ENCODE measurements around the gene TRPV5. TPM values are rescaled to one million over a fixed set of nuclear protein-coding genes. Genes with fewer than 3 reads are reported as not detected.

The TRPV5 gene
- total and polyA plus RNA-seq, 2 donors (not counting 1 experiment from before 2014, with no cell fraction given): not detected

DNA sequence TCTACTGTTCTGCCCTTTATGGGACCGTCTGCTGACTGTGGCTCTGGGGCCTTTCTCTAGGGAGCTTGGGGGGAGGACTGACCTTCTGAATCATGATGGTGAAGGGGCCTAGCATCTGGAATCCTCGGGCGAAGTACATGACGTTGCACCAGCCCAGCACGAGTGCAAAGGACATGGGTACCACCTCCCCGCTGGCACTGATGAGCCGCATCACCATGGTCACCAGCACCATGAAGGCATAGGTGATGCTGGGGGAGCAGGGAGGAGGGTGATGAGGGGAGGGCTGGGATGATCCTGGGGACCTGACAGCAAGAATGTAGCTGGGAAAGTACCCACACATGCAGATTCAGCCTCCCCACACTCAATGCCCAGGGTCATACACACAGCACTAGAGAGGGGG is 59.1 kb downstream of the TRPV5 start:
- Histone ChIP-seq H3K9me3 (ENCODE audit: control insufficient read depth, insufficient read depth, low read depth, low read length) (no peaks in the 10 kb centered on the region), H4K20me1 (ENCODE audit: control insufficient read depth, extremely low read depth, insufficient read depth, low read length) (no peaks in the 10 kb centered on the region), H3K27me3 (ENCODE audit: control insufficient read depth, insufficient read depth, low read length) (no peaks in the 10 kb centered on the region), H3K27ac (ENCODE audit: insufficient read depth, low read length) (no peak overlapping the region), H3K9ac (ENCODE audit: insufficient read depth, low read length) (no peak overlapping the region), H3K36me3 (ENCODE audit: control insufficient read depth, insufficient read depth, low read length) (no peaks in the 10 kb centered on the region), H3K4me1 (ENCODE audit: control insufficient read depth, extremely low read depth, insufficient read depth, low read length) (no peaks in the 10 kb centered on the region), H3K79me2 (ENCODE audit: control insufficient read depth, insufficient read depth, low read length) (no peaks in the 10 kb centered on the region), H2AFZ (ENCODE audit: low read length) (no peak overlapping the region), H3K4me2 (ENCODE audit: extremely low read depth, insufficient read depth, low read length) (no peak overlapping the region), H3K4me3 (replicated peaks in 1 of 4; ENCODE audit: control extremely low read depth in 1 of 4, insufficient read depth in 1 of 4, low read depth in 3 of 4, low read length in 4 of 4) (no peak overlapping the region)
- no peak for DNase-seq (ENCODE audit: low read depth in 2 of 2)
- TF ChIP-seq, protein P1, sequence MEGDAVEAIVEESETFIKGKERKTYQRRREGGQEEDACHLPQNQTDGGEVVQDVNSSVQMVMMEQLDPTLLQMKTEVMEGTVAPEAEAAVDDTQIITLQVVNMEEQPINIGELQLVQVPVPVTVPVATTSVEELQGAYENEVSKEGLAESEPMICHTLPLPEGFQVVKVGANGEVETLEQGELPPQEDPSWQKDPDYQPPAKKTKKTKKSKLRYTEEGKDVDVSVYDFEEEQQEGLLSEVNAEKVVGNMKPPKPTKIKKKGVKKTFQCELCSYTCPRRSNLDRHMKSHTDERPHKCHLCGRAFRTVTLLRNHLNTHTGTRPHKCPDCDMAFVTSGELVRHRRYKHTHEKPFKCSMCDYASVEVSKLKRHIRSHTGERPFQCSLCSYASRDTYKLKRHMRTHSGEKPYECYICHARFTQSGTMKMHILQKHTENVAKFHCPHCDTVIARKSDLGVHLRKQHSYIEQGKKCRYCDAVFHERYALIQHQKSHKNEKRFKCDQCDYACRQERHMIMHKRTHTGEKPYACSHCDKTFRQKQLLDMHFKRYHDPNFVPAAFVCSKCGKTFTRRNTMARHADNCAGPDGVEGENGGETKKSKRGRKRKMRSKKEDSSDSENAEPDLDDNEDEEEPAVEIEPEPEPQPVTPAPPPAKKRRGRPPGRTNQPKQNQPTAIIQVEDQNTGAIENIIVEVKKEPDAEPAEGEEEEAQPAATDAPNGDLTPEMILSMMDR (conservative IDR thresholded peaks at IDR 0.05 in 1 of 2, IDR thresholded peaks at IDR 0.05 in 1 of 2; ENCODE audit: low read depth in 1 of 2, low read length in 2 of 2): no peak
- no peak for TF ChIP-seq EZH2 (IDR thresholded peaks at IDR 0.05; ENCODE audit: low read length, missing control alignments)

DNA sequence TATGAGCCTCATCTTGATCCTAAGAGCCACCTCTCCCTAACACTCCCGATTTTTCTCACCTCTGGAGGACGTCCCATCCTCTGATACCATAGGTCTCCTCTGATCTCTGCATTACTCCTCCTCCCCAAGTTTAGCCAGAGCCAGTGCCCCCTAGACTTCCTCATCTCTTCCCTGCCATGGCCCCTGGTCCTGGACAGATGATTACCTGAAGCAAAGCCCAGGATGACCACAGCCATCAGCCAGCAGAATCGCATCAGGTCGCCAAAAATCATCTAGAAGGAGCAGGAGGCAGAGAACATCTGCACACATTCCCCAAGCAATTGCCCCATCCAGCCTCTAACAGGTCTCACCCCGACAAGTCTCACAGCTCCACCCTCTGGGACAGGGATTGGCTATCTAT is 59.7 kb downstream of the TRPV5 start:
- no peak overlapping the region for H2AFZ ChIP-seq (ENCODE audit: low read length)
- H3K36me3 ChIP-seq (ENCODE audit: control insufficient read depth, insufficient read depth, low read length): no peaks in the 10 kb centered on the region

DNA sequence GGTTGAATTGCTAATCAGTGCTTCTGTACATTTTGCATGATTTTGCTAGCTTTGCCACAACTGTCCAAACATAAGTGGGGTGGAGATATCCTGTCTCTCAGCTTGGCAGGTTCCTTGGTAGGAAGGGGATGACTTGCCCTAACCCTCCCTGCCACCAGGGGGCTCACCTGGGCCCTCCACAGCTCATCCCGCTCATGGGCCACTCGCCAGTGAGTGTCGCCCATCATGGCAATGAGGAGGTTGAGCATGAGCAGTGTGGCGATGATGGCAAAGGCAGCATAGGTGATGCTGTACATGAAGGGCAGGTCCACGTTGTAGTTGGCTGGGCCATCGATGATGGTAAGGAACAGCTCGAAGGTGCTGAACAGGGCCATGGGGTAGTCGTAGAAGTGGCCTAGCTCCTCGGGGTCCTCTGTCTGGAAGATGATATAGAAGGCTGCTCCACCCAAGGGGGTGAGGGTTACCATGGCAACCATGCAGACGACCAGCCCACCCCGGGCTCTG is 60.2 kb downstream of the TRPV5 start:
- no peaks in the 10 kb centered on the region for H4K20me1 ChIP-seq (ENCODE audit: control insufficient read depth, extremely low read depth, insufficient read depth, low read length)
- H3K27ac ChIP-seq (ENCODE audit: insufficient read depth, low read length): no peak overlapping the region
- H3K4me1 ChIP-seq (ENCODE audit: control insufficient read depth, extremely low read depth, insufficient read depth, low read length): no peaks in the 10 kb centered on the region
- no peak overlapping the region for H3K4me3 ChIP-seq (replicated peaks in 1 of 4; ENCODE audit: control extremely low read depth in 1 of 4, insufficient read depth in 1 of 4, low read depth in 3 of 4, low read length in 4 of 4)
- H3K79me2 ChIP-seq (ENCODE audit: control insufficient read depth, insufficient read depth, low read length): no peaks in the 10 kb centered on the region
- H3K4me2 ChIP-seq (ENCODE audit: extremely low read depth, insufficient read depth, low read length): no peak overlapping the region
- TF ChIP-seq, protein P1 (conservative IDR thresholded peaks at IDR 0.05 in 1 of 2, IDR thresholded peaks at IDR 0.05 in 1 of 2; ENCODE audit: low read depth in 1 of 2, low read length in 2 of 2): peak; percentile 17 to 24
- no peak for TF ChIP-seq EZH2 (IDR thresholded peaks at IDR 0.05; ENCODE audit: low read length, missing control alignments)
- DNase-seq (ENCODE audit: low read depth in 2 of 2): no peak
- H3K36me3 ChIP-seq (ENCODE audit: control insufficient read depth, insufficient read depth, low read length): no peaks in the 10 kb centered on the region
- no peaks in the 10 kb centered on the region for H3K27me3 ChIP-seq (ENCODE audit: control insufficient read depth, insufficient read depth, low read length)
- H3K9ac ChIP-seq (ENCODE audit: insufficient read depth, low read length): no peak overlapping the region
- no peak overlapping the region for H2AFZ ChIP-seq (ENCODE audit: low read length)
- H3K9me3 ChIP-seq (ENCODE audit: control insufficient read depth, insufficient read depth, low read depth, low read length): no peaks in the 10 kb centered on the region

More for the DNA sequence above, 59.7 kb downstream of the TRPV5 start:
- TF ChIP-seq EZH2 (IDR thresholded peaks at IDR 0.05; ENCODE audit: low read length, missing control alignments): no peak
- TF ChIP-seq, protein P1 (conservative IDR thresholded peaks at IDR 0.05 in 1 of 2, IDR thresholded peaks at IDR 0.05 in 1 of 2; ENCODE audit: low read depth in 1 of 2, low read length in 2 of 2): no peak
- Histone ChIP-seq H3K4me2 (ENCODE audit: extremely low read depth, insufficient read depth, low read length) (no peak overlapping the region), H3K27me3 (ENCODE audit: control insufficient read depth, insufficient read depth, low read length) (no peaks in the 10 kb centered on the region), H3K4me3 (replicated peaks in 1 of 4; ENCODE audit: control extremely low read depth in 1 of 4, insufficient read depth in 1 of 4, low read depth in 3 of 4, low read length in 4 of 4) (no peak overlapping the region), H4K20me1 (ENCODE audit: control insufficient read depth, extremely low read depth, insufficient read depth, low read length) (no peaks in the 10 kb centered on the region), H3K79me2 (ENCODE audit: control insufficient read depth, insufficient read depth, low read length) (no peaks in the 10 kb centered on the region), H3K9me3 (ENCODE audit: control insufficient read depth, insufficient read depth, low read depth, low read length) (no peaks in the 10 kb centered on the region), H3K27ac (ENCODE audit: insufficient read depth, low read length) (no peak overlapping the region), H3K4me1 (ENCODE audit: control insufficient read depth, extremely low read depth, insufficient read depth, low read length) (no peaks in the 10 kb centered on the region), H3K9ac (ENCODE audit: insufficient read depth, low read length) (no peak overlapping the region)
- DNase-seq (ENCODE audit: low read depth in 2 of 2): no peak

Data from fibroblast of lung (primary cell).